HepG2 (cell line): ENCODE measurements around the gene CDC34. TPM values are rescaled to one million over a fixed set of nuclear protein-coding genes. Genes with fewer than 3 reads are reported as not detected.

ENCODE experiments used
- EZH2 ChIP-seq: conservative IDR thresholded peaks from 2 replicates; pipeline ENCODE4 v1.6.1; 2012; ENCODE audit warnings: mild to moderate bottlenecking, low read depth, low read length, moderate library complexity
- GTF2F1 ChIP-seq: fragments of 150-350 bp; IDR thresholded peaks from 2 replicates; pipeline ENCODE4 v1.6.1; 2014; ENCODE audit warnings: low read length
- HOXA3 ChIP-seq: sonication (generic); formaldehyde crosslinking; IDR thresholded peaks from 2 replicates; pipeline ENCODE4 v1.5.0; 2020; ENCODE audit warnings: missing genetic modification reagents
- IKZF4 ChIP-seq: sonication (generic); formaldehyde crosslinking; IDR thresholded peaks from 2 replicates; pipeline ENCODE4 v1.5.1; 2020; ENCODE audit warnings: borderline replicate concordance, mild to moderate bottlenecking, low read depth, missing genetic modification reagents; ENCODE audit errors: not compliant biosample characterization
- KDM5A ChIP-seq: fragments of 200-600 bp; sonication (generic); IDR thresholded peaks from 2 replicates; pipeline ENCODE4 v1.7.0; 2018; ENCODE audit warnings: antibody characterized with exemption, mild to moderate bottlenecking, low read length, borderline replicate concordance
- REL ChIP-seq: sonication (generic); formaldehyde crosslinking; conservative IDR thresholded peaks from 2 replicates; pipeline ENCODE4 v1.8.0; 2022; ENCODE audit warnings: mild to moderate bottlenecking, missing genetic modification reagents, moderate library complexity
- SALL1 ChIP-seq: sonication (generic); formaldehyde crosslinking; IDR thresholded peaks from 2 replicates; pipeline ENCODE4 v1.8.0; 2022; ENCODE audit warnings: mild to moderate bottlenecking, missing genetic modification reagents
- SYNCRIP ChIP-seq: fragments of 200-400 bp; formaldehyde crosslinking; IDR thresholded peaks from 2 replicates; pipeline ENCODE4 v1.6.1; 2018; ENCODE audit warnings: mild to moderate bottlenecking, low read depth, low read length; ENCODE audit not compliant: insufficient read depth
- ZIK1 ChIP-seq: sonication (generic); formaldehyde crosslinking; IDR thresholded peaks from 2 replicates; pipeline ENCODE4 v1.5.0; 2020; ENCODE audit warnings: mild to moderate bottlenecking, low read depth, missing genetic modification reagents, borderline replicate concordance
- ZNF24 ChIP-seq: fragments of 450-650 bp; IDR thresholded peaks from 2 replicates; pipeline ENCODE4 v1.6.1; 2017; ENCODE audit warnings: antibody characterized with exemption, mild to moderate bottlenecking
- ZNF33B ChIP-seq: sonication (generic); formaldehyde crosslinking; IDR thresholded peaks from 2 replicates; pipeline ENCODE4 v1.5.1; 2020; ENCODE audit warnings: mild to moderate bottlenecking, missing genetic modification reagents
- ZNF792 ChIP-seq: IDR thresholded peaks from 2 replicates; pipeline ENCODE4 v1.6.1; 2016
- polyA plus RNA-seq, 8 experiments: library from polyadenylated mRNA; depleted of rRNA in 3 of 8; stranded (reverse) in 7 of 8; unstranded in 1 of 8; fragments of >200 nt; fragmentation: Illumina TruSeq in 4 of 8; extraction: Trizol in 4 of 8; gene quantifications; 2 replicates each; pipeline versions ENCODE4 v1.2.1 to v1.2.3, GENCODE V29; 2011 to 2016; ENCODE audit warnings: low read depth in 4 of 8, missing spikeins in 1 of 8, mixed read lengths in 1 of 8; ENCODE audit not compliant: insufficient read depth in 1 of 8
- total RNA-seq, 5 experiments: library from RNA; depleted of rRNA; stranded (reverse); fragments of >200 nt; fragmentation: Illumina TruSeq; extraction: Trizol; gene quantifications; 2 replicates each; pipeline ENCODE4 v1.2.3, GENCODE V29; 2016; ENCODE audit warnings: low read depth in 1 of 5
- TF ChIP-seq, protein P1 (sequence below), 2 experiments: sonication (generic) in 1 of 2; formaldehyde crosslinking in 1 of 2; IDR thresholded peaks; 2 replicates each; pipeline versions ENCODE4 v1.4.0 to v1.6.1; 2018 to 2020; ENCODE audit warnings: missing genetic modification reagents in 2 of 2, borderline replicate concordance in 1 of 2, low read depth in 1 of 2, mild to moderate bottlenecking in 1 of 2, missing biosample characterization in 1 of 2
- TF ChIP-seq, protein P2 (sequence below): sonication (generic); formaldehyde crosslinking; IDR thresholded peaks from 2 replicates; pipeline ENCODE4 v1.8.1; 2022; ENCODE audit warnings: mild to moderate bottlenecking, missing genetic modification reagents
- TF ChIP-seq, protein P3 (sequence below): sonication (generic); formaldehyde crosslinking; IDR thresholded peaks from 2 replicates; pipeline ENCODE4 v1.5.0; 2020; ENCODE audit warnings: missing genetic modification reagents, mild to moderate bottlenecking, borderline replicate concordance
- TF ChIP-seq, protein P4 (sequence below): sonication (generic); formaldehyde crosslinking; IDR thresholded peaks from 2 replicates; pipeline ENCODE4 v1.4.0; 2020; ENCODE audit warnings: mild to moderate bottlenecking, missing genetic modification reagents
- TF ChIP-seq, protein P5 (sequence below): sonication (generic); formaldehyde crosslinking; IDR thresholded peaks from 2 replicates; pipeline ENCODE4 v1.4.0; 2020; ENCODE audit warnings: missing genetic modification reagents
- TF ChIP-seq, protein P6 (sequence below): sonication (generic); IDR thresholded peaks from 2 replicates; pipeline ENCODE4 v1.6.1; 2016; ENCODE audit warnings: low read depth, borderline replicate concordance

The CDC34 gene
- total and polyA plus RNA-seq, 2 of the 13 experiments (the other 11 are each of a cell fraction or from before 2014, with no cell fraction given), result 138 to 150 TPM

DNA sequence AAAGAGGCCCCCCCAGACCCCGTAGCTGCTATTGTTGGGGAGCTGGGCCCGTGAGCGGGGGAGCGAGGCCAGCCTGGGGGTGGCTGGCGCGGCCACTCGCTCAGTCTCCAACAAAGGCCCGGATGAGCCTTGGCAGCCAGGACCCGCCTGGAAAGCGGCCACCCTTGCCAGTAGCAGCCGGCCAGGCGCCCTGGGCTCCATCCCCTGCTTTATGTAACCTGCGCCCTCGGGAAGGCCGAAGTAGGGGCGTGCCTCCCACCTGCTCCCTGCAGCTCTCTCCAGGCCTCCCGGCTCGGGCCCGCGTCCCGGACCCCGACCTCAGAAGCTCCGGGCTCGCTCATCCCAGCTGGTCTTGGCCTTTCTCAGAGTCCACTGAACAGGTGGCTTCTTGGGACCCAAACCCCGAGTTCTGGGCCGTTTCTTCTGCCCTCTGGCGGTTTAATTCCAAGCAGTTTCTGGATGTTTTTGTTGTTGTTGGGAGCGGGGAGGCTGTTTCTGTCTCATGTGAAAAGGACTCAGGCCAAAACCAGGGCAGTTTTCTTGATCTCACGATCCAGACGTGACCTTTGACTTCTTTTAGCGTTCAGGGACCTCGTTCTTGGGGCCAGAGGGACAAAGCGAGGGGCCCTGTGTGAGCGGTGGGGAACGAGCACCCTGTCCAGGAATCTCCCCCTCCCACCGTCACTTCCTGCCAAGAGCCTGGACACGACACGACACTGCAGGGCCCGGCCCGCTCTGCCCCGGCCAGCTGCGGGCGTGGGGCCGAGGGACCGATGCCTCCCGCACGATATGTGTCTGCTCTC, 1.2 kb downstream of the CDC34 start (continued):
- no peak for TF ChIP-seq EZH2
- TF ChIP-seq KDM5A, result peak; percentile 53; the same call in 1 of the 2 replicates
- TF ChIP-seq, protein P1, sequence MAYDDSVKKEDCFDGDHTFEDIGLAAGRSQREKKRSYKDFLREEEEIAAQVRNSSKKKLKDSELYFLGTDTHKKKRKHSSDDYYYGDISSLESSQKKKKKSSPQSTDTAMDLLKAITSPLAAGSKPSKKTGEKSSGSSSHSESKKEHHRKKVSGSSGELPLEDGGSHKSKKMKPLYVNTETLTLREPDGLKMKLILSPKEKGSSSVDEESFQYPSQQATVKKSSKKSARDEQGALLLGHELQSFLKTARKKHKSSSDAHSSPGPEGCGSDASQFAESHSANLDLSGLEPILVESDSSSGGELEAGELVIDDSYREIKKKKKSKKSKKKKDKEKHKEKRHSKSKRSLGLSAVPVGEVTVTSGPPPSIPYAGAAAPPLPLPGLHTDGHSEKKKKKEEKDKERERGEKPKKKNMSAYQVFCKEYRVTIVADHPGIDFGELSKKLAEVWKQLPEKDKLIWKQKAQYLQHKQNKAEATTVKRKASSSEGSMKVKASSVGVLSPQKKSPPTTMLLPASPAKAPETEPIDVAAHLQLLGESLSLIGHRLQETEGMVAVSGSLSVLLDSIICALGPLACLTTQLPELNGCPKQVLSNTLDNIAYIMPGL (CRISPR knock-in tag; IDR thresholded peaks at IDR 0.05; ENCODE audit: borderline replicate concordance in 1 of 2, low read depth in 1 of 2), result peak; percentile 53 to 80; a peak in 2 of 4 replicates
- TF ChIP-seq ZIK1 (CRISPR knock-in tag), result no peak
- TF ChIP-seq HOXA3, result peak; percentile 41; the same call in 1 of the 2 replicates
- no peak for TF ChIP-seq GTF2F1
- 0 out of 2 replicates have a peak, but pooled peaks have one; percentile 64 for TF ChIP-seq ZNF33B (CRISPR knock-in tag)
- no peak for TF ChIP-seq REL (CRISPR knock-in tag)
- peak; percentile 20; the same call in 1 of the 2 replicates for TF ChIP-seq SALL1 (CRISPR knock-in tag)
- TF ChIP-seq, protein P2, sequence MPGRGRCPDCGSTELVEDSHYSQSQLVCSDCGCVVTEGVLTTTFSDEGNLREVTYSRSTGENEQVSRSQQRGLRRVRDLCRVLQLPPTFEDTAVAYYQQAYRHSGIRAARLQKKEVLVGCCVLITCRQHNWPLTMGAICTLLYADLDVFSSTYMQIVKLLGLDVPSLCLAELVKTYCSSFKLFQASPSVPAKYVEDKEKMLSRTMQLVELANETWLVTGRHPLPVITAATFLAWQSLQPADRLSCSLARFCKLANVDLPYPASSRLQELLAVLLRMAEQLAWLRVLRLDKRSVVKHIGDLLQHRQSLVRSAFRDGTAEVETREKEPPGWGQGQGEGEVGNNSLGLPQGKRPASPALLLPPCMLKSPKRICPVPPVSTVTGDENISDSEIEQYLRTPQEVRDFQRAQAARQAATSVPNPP, result no peak
- TF ChIP-seq ZNF792 (CRISPR knock-in tag), result no peak; the same call in 1 of the 2 replicates
- TF ChIP-seq, protein P3, sequence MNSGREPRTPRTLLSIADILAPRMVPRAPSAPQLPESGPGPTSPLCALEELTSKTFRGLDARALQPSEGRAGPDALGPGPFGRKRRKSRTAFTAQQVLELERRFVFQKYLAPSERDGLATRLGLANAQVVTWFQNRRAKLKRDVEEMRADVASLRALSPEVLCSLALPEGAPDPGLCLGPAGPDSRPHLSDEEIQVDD (CRISPR knock-in tag), result no peak
- TF ChIP-seq, protein P4, sequence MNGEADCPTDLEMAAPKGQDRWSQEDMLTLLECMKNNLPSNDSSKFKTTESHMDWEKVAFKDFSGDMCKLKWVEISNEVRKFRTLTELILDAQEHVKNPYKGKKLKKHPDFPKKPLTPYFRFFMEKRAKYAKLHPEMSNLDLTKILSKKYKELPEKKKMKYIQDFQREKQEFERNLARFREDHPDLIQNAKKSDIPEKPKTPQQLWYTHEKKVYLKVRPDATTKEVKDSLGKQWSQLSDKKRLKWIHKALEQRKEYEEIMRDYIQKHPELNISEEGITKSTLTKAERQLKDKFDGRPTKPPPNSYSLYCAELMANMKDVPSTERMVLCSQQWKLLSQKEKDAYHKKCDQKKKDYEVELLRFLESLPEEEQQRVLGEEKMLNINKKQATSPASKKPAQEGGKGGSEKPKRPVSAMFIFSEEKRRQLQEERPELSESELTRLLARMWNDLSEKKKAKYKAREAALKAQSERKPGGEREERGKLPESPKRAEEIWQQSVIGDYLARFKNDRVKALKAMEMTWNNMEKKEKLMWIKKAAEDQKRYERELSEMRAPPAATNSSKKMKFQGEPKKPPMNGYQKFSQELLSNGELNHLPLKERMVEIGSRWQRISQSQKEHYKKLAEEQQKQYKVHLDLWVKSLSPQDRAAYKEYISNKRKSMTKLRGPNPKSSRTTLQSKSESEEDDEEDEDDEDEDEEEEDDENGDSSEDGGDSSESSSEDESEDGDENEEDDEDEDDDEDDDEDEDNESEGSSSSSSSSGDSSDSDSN (CRISPR knock-in tag), result peak; percentile 38
- TF ChIP-seq, protein P5, sequence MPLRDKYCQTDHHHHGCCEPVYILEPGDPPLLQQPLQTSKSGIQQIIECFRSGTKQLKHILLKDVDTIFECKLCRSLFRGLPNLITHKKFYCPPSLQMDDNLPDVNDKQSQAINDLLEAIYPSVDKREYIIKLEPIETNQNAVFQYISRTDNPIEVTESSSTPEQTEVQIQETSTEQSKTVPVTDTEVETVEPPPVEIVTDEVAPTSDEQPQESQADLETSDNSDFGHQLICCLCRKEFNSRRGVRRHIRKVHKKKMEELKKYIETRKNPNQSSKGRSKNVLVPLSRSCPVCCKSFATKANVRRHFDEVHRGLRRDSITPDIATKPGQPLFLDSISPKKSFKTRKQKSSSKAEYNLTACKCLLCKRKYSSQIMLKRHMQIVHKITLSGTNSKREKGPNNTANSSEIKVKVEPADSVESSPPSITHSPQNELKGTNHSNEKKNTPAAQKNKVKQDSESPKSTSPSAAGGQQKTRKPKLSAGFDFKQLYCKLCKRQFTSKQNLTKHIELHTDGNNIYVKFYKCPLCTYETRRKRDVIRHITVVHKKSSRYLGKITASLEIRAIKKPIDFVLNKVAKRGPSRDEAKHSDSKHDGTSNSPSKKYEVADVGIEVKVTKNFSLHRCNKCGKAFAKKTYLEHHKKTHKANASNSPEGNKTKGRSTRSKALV (CRISPR knock-in tag), result no peak; the same call in 1 of the 2 replicates
- peak; percentile 39 for TF ChIP-seq IKZF4 (CRISPR knock-in tag)
- TF ChIP-seq SYNCRIP, result no peak
- TF ChIP-seq ZNF24, result no peak
- TF ChIP-seq, protein P6, sequence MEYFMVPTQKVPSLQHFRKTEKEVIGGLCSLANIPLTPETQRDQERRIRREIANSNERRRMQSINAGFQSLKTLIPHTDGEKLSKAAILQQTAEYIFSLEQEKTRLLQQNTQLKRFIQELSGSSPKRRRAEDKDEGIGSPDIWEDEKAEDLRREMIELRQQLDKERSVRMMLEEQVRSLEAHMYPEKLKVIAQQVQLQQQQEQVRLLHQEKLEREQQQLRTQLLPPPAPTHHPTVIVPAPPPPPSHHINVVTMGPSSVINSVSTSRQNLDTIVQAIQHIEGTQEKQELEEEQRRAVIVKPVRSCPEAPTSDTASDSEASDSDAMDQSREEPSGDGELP, result peak; percentile 56; the same call in 1 of the 2 replicates
